Glomerular endothelial cell (primary cell): ENCODE results near the gene KIAA0408. TPM values are rescaled to one million over a fixed set of nuclear protein-coding genes. Genes with fewer than 3 reads are reported as not detected.

Experiments used
- DNase-seq: peaks from one replicate; pipeline ENCODE4 v3.0.0-alpha.2; 2011; ENCODE audit warnings: low read depth, low spot score; ENCODE audit errors: extremely low read depth
- total RNA-seq: library from RNA; depleted of rRNA; stranded (reverse); fragments of >200 nt; gene quantifications from 2 replicates; pipeline ENCODE4 v1.2.3, GENCODE V29; 2015

Gene KIAA0408
- 0.64 and 0.87 TPM in 2 replicates for total RNA-seq

DNA sequence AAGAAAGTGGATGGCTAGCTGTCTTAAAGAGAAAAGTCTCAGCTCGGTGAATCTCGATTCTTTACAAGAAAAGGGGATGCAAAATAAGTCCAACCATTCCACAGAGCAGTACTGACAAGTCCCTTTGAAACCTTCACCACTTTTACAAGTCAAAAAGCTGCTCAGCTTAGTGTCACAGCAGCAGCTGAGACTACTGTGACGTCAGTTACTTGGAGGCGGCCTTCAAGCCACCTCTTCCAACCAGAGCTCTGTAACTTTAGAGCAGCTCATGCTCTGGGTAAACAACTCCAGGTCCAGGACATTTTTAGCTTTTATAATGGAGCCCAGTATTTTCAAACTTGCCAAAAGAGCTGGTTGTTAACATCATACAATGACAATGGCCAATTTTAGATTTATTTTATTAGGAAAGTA, at the start of gene KIAA0408:
KIAA0408 (minus strand) TSS at position 159 of the 411 bp plus-strand sequence. CDS start 5,408 bp downstream, outside the sequence.
- no peak for DNase-seq

DNA sequence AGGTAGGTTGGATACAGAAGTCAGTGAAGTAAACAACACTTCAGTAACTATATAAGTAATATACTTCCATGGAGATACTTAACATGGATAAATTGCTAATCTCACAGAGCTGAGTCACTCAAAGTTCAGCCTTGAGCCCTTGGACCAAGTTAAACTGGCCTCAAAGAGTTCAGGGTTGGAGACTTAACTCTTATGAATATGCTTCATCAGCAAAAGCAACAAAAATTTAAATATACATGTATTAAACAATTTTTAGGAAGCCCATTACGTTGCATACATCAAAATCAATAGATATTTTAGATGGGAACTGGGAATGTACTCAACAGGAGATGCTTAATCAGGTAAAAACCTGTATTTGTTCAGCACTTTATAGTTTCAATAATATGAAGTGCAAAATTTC, 47.7 kb upstream of the KIAA0408 start:
- DNase-seq, result no peak

DNA sequence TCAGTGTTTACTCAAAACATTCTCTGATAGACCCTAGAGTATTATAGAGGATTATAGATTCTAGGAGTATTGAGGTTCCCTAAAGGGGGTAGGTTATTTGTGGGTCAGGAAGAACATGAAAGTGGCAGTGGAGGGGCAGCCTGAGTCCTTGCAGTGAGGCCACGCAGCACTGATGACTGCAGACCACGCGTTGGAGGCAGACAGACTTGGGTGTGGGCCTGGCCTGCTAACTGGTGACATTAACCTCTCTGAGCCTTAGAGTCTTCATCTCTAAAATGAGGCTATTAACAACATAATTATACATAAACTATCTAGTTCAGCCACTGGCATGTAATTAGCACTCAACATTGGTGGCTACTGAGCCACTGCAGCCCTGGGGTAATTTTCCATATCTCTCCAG, 43.8 kb upstream of the KIAA0408 start:
- no peak for DNase-seq

DNA sequence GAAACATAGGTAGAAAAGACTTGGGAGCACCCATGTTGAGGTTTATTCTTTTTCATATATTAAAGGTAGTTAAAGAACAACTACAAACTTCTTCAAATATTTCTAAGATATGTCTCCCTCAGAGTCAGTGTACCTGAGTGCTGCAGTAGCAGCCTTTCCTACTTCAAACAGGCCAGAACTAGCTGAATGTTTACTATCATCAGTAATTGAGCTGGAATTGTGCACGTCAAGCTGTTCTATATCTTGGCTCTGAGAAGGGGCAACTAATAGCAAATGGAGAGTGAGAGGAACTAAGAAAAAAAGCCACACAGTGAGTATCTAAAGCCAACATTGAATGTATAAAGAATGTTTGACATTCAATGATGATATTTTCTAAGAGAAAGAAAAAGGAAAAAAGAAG, 38.2 kb upstream of the KIAA0408 start:
- DNase-seq, result no peak

DNA sequence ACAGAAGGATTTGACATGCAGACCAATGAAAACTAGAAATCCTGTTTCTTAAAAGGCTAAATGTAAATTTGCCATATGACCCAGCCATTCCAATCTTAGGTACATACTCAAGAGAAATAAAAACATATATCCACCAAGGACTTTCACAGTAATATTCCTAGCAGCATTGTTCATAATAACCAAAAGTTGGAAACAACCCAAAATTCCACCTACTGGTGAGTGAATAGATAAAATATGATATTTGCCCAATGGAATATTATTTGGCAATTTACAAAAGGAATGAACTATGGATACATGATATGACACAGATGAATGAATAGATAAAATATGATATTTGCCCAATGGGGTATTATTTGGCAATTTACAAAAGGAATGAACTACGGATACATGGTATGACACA, 37.3 kb upstream of the KIAA0408 start:
- no peak for DNase-seq

DNA sequence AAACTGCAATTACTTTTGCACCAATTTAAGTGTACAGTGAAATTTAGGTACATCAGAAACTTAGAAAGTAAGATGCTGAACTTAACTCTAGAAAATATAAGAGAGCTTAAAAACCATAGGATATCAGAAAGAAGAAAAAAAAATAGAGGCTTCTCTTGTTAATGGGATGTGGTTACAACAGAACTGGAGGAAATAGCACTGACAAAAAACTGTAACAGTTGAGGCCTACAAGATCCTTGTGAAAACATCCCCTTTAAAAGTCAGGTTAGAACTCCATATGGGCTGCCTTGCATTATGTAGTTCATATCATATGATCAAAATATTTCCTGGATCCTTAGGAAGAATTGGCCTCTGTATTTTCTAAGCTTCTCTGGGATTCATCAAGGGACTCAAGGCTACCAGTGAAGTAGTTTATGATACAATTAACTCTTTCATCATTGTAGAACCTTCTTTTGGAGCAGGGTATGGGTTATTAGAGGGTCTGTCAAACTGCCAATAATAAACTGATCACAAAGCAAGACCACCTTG, 35.1 kb upstream of the KIAA0408 start:
- no peak for DNase-seq

DNA sequence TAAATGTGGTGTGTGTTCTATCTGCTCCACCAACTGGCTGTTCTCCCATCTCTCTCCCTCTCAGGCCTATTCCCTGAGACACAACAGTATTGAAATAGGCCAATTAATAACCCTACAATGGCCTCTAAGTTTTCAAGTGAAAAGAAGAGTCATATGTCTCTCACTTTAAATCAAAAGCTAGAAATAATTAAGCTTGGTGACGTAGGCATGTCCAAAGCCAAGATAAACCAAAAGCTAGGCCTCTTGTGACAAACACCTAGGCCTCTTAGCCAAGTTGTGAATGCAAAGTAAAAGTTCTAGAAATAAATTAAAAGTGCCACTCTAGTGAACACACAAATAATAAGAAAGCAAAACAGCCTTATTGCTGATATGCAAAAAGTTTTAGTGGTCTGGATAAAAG, 30.1 kb upstream of the KIAA0408 start:
- DNase-seq, result no peak

DNA sequence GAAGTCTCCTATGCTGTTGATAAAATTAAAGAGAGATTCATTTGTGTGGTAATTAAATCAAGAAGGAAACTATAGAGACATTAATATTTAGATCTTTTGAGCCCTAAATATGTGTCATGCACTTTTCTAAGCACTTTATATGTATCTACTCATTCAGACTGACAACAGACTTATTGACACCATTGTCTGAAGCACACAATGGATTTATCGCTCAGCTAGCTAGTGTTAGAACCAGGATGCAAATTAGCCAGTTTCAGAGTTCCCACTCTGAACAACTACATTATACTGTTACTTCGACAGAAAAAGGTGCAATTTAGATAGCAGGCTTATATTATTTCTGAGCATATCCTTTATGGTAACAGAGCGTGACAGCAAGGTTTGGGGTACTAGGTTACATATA, 27.7 kb upstream of the KIAA0408 start:
- DNase-seq, result no peak

DNA sequence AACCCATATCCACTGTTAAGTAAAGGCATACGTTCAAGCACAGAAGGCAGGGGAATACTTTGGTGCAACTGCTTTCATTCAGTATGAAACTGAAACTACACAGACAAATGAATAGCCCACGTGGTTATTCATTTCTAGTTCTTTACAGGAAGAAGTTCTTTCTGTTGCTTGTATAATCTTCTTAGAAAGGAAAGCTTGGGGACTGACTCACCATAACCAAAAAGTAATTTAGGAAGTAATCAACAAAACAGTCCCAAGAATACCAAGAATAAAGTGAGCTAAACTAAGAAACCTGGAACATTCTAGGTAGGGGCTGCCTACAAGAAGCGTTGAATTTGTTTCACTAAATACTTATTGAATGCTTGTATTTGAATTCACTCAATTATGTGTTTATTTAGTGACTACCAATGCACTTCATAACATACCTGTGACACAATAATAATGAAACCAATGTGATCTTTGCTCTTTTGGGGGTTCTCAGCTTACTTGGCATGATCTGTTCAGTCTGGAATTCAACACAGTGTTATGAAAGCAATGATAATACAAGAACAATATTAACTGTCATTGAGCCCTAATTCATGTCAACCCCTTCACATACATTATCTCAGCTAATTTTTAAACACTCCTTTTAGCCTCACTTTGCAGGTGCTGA, 25.1 kb upstream of the KIAA0408 start:
- no peak for DNase-seq

DNA sequence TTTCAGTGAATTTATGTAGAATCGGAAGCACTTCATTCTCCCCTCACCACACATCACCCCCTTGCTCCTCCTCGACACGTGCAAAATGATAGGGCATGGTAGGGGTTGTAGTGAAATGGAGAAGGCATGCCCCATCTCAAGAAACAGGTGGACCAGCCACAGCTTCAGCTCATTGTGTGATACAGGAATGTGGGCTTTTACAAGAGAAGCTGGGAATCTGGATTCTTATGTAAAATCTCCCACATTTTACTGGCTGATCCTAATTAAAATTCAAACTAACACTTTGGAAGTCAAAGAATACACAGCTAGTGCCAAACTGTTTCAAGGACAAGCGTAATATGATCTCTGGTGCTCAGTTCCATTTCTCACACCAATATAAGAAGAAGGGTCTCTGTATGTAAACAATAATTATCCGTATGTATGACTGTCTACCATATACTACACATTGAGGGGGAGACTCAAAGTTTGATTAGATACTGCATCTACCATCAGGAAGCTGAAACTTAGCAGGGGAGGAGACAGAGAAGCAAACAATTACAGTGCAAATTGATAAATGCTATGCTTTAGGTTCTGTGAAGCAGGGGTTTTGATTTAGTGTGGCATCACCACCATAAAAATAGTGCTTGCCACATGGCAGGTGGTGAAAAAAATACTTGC, 24.3 kb upstream of the KIAA0408 start:
- no peak for DNase-seq

DNA sequence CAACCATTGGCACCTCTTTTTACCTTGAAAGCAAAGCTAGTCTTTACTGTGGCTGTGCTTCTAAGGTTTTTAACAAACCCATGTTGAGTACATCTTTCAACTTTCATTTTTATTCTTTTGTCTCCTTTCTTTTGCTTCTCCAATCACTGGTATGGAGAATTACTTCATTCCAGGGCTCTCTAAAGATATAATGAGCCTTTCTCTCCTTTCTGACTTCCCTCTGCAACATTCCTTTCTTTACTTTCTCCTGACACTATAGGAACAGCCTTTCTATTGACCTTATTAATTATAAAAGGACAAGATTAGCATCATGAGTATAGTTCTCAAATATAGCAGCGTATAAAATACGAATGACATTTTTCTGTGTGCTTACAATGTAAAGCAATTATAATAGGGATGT, 23.1 kb upstream of the KIAA0408 start:
- DNase-seq, result no peak

DNA sequence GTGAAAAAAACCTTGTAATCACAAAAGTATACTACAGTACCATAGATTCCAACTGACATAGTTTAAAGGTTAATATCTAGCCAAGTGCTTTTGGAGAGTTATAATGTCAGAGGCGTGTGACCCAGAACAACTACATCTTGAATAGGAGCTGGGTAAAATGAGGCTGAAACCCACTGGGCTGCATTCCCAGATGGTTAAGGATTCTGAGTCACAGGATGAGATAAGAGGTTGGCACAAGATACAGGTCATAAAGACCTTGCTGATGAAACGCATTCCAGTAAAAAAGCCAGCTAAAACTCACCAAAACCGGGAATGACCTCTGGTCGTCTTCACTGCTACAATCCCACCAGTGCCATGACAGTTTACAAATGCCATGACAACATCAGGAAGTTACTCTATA, 22.4 kb upstream of the KIAA0408 start:
- peak; percentile 68 for DNase-seq

DNA sequence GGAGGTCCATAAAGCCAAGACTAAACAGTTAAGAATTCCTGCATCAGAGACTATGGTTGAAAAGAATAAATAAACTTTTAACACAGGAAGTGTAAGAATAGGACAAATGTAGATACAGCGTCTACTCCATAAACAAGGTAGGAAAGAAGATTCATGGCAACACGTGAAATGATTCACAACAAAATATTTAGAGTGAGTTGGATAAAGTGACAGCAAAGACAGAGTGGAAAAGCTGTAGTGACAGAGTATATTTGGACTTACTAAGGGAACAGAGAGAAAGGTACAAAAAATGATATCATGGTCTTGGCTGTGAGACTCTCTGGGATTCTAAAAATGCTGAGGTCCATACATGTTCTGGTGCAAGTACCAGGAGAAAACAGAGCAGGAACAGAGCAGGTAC, 21.9 kb upstream of the KIAA0408 start:
- no peak for DNase-seq

DNA sequence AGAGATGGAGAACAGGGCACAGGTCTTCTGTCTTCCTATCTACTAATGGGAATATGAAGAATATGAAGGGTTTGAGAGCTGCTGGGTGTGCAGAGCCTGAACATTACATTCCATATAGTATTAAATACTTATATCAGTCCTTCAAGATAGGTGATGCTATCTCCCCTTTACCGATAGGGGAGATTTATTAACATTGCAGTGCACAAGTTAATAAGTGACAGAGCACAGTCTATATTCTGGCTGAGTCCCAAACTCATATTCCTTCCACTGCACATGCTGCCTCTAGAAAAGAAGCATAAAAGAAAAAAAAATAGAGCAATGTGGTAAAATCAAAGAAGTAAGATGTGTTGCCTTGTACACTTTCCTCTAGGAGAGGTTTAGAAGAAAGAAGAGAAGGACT, 18.5 kb upstream of the KIAA0408 start:
- no peak for DNase-seq

DNA sequence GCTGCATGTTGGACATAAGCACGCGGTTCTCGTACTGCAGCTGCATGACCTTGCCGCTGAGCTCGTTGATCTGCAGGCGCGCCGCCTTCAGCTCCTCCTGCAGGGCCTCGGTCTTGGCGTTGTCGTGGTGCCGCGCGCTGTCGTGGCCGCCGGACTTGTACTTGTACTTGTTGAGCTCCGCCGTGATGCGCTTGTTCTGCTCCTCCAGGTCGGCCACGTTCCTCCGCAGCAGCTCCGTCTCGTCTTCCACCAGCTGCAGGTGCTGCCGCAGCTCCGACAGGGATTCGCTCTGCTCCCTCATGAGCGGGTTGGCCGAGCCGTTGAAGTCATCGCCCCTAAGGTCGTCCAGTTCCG, 16.6 kb upstream of the KIAA0408 start:
- no peak for DNase-seq

DNA sequence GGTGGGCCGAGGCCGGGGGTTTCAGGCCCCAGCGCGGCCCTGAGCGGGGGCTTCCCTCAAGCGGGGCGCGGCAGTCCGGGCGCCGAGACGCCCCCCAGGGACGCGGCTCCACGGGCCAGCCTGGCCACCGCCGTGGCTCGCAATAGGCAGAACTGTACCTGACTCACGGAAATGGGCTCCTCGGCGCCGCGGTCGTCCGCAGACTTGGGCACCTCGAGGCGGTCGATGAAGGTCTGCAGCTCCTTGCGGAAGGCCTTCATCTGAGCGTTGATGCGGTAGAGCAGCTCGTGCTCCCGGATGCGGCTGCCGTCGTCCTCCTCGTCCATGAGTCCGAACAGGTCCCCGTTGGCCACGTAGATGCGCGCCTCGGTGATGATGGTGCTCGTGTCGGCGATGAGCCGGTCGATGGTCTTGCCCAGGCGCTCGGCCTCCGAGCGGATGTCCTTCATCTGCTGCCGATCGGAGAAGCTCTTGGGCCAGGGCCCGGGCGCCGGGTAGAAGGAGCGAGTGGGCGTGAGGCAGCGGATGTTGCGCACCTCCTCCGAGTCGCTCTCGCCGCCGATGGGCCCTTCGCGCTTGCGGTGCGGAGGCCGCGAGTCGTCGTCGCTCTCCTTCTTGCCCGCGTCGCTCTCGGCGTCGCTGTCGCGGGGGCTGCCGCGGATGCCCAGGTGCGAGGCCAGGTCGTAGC, 16.1 kb upstream of the KIAA0408 start:
- DNase-seq, result no peak

DNA sequence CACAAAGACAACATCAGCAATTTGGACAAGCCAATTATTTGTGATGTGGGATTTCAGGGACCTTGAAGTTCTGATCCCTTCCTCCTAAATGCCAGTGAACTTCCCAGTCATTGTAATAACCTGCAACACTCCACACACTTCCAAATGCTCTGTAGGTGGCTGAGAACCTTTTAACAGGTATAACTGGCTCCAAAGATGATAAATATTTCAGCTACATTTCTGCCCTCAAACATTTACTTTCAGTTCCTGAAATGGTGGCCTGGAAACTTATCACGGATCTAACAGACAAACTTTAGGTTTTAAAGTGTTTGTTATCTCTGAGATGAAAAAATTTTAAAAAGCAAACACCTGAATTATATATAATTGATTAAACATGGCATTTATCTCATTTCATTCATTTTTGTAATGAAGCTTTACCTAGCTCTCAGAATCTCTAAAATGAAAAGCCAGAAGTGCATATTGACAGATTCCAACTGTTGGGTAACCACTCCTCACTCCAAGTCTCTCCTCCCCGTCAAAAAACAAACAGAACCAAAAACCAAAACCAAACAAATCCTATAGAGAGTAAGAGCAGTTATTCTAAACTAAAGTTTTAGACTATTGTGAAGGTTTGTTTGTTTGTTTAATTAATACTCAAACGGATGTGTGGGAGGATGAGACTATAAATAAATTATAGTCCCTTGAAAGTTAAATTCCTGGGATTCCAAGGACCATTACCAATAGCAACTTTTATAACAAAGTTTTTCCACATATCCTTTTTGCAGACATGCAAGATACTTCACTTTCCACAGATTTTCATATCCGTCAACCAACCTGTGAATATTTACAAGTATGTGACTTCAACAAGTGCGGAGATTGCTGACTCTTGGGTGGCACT, 12.4 kb upstream of the KIAA0408 start:
- DNase-seq, result no peak

DNA sequence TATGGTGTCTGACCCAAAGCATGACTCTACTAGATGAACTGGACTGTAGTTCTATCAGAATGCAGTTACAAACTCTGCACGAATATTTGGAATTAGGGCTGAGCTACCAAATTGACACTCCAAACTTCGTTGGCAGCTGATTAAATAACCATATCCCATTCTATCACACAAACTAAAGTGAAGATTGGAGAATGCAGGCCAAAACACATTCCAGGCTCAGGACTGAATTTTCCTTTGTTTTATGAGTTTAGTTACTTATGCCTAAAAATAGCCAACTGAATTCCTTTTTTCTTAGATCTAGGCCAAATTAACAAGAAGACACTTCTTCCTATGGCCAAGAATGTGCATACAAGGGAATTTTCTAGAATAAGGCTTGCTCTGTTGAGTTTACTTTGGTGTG, 9.7 kb upstream of the KIAA0408 start:
- no peak for DNase-seq

DNA sequence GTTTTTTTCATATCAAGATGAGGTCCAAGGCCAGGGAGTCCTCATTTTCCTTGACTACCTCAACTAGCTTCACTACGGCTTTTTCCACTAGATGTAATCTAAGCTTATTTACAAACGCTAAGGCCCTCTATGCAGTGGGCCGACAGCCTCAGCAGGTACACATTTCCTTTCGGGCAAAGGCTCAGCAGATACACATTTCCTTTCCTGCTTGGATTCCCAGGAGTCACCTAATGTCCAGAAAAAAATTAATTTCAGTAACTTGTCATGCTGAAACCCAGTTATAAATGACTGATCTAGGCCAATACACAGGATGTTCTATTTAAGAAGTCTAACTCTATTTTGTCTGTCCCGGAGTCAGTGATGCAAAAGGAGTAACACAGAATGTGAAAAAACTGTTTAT, 7.2 kb upstream of the KIAA0408 start:
- no peak for DNase-seq

DNA sequence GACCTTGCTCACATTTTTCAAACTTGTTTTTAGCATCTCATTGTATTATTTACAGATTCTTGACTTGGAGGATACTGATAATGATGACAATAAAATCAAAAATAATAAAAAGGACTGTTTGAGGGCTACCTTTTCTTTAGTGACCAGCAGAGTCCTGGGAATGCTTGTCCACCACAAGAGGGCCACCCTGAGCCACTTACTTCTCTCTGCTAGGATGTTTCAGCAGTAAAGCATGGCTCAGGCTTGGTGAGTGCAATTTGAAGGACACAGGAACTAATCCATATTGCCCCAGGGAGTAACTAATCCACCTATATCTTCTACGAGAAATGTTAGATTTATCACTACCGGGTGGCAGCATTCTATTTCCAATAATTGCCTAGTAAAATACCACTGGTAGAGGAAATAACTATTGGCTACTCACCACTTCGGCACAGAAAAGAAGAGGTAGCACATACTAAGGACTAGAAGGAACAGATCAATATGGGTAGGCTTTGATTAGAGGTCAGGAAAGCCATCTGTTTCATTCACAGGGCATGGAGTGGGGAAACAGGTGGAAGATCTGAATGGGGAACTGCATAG, 5.8 kb upstream of the KIAA0408 start:
- DNase-seq, result no peak
